NCI-H2171 treated with DMSO at 0.1 percent for 48 hours (cell line): Measurements from ENCODE around the gene UBE2L6.

Experiments
- DNase-seq: peaks from one replicate; lab custom pipeline; 2025; lab: John Stamatoyannopoulos, UW

UBE2L6 gene

DNA sequence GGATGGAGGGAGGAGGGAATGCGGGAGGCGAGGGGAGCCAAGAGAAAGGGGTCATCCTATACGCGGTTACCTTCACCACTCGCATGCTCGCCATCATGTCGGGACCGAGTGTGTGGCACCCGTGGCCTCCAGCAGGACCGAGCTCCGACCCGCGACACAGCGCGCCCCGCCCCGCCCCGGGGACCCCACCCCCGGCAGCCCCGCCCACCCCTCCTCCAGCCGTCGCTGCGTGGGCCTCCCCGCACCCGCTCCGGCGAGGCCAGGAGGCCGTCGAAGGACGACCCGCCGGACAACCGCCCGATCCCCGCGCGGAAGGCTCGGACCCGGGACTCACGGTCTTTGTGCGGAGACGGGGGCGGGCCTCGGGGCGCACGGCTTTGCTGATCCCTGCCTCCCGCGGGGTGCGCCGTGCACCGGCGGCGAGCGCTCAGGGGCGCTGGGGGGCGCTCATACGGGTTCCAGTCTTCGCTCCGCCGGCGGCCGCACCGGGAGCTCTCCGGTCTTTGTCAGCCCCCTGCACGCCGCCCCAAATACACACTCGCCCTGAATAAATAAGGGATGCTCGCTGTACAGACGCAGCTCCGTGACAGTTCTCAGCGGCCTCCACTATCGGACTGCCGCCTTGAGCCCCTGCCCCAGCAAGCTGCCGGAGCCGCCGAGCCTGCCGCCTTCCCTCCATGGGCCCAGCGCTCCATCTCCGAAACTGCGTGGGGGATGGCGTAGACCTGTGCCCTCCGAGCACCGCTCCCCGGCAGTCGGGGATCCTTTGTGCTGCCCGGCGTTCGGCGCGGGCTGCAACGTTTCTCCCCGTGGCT is at the start of gene UBE2L6:
UBE2L6 (minus strand) TSS at position 158 of the 815 bp plus-strand sequence; CDS start at position 97, 61 bp downstream.
- DNase-seq, result peak; percentile 82

DNA sequence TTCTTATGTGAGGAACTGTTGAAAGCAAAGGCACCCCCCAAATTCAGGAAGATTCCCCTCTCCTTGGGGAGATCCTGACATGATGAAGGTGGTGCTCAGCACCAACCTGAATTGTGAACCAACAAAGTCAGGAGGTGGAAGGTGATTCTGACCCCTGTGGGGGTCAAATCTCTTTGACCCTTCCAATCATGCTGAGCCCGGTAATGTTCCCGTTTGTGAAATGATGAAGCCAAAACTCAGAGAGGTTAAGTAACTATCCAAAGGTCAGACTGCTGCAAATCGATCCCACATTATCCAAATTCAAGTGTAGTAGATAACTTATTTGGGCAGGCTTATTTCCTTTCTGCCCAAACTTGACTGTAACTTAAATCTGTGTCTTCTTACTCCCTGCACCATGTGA is 49.1 kb upstream of the UBE2L6 start:
- no peak for DNase-seq

DNA sequence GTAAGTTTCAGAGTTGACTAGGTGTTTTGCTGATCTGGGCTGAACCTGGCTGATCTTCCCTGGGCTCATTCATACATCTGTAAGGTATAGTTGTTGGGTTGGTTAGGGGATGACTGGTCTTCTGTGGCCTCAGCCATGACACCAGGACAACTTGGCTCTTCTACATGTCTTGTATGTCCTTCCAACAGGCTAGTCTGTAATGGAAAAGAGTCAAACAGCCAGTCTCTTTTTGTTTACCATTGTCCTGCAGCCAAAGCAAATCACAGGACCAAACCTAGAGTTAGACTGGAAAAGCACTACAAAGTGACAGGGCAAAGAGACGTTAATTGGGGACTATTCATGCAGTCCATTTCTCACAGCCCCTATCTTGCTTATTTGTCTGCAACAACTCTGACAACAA is 47.8 kb upstream of the UBE2L6 start:
- DNase-seq, result no peak

DNA sequence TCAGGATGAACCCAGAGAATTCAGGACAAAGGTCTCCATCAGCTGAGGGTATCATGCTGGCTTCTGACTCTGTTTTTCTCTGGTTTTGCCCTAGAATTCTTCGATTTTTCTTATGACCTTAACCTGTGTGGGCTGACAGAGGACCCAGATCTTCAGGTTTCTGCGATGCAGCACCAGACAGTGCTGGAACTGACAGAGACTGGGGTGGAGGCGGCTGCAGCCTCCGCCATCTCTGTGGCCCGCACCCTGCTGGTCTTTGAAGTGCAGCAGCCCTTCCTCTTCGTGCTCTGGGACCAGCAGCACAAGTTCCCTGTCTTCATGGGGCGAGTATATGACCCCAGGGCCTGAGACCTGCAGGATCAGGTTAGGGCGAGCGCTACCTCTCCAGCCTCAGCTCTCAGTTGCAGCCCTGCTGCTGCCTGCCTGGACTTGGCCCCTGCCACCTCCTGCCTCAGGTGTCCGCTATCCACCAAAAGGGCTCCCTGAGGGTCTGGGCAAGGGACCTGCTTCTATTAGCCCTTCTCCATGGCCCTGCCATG is 46.8 kb upstream of the UBE2L6 start:
- DNase-seq, result no peak

DNA sequence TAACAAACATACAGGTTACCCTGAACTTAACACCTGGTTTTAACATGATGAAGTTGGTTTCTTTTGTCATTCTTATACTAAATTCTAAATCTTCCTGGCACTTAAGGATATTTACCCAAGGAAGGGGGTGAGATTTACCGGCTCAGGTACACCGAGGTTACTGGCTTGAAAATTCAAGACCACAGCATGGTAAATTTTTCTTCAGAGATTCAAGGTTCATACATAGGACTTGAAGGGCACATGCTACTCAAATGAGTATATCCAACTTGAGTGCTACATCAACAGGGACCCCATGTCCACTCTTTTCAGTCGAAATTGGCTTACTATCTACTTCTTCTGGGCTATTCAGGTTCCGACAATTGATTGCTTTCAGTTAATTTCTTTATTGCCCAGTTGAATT is 42.7 kb upstream of the UBE2L6 start:
- DNase-seq, result no peak

DNA sequence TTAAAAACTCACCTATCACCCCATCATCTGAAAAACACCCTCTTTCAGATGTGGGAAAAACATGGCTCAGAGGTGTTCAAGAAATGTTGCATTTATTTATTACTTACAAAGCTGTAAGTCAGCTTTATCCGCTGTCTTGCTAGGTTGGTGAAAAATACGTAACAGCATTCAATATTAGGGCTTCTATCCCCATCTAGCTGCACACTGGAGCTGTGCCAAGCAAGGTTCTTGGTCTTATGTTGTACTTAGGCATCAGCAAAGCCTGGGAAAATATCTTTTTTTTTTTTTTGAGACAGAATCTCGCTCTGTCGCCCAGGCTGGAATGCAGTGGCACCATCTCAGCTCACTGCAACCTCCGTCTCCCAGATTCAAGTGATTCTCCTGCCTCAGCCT is 37.6 kb upstream of the UBE2L6 start:
- no peak for DNase-seq

DNA sequence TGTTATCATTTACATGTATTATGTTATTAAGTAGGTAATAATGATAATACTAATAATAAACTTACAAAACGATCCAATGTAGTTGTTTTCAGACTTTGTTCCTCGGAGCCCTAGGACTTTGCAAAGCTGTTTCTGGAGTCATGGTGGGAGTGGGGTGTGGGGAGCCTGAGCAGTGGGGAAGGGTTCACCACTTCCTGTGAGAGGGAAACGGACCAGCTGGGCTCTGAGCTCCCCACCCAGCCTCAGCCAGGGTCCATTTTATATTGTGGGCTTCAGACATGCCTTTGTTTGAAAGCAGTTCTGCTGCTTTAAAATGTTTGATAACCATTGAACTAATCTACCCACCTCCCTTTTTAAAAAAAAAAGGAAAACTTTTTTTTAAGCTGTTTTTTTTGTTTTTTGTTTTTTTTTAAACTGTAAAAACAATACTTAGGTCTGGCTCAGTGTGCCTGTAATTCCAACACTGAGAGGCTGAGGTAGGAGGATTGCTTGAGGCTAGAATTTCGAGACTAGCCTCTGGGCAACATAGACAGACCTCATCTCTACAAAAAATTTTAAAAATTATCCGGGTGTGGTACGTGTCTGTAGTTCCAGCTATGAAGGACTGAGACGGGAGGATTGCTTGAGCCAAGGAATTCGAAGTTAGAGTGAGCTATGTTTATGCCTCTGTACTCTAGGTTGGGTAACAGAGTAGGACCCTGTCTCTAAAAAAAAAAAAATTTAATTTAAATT is 37.0 kb upstream of the UBE2L6 start:
- no peak for DNase-seq

DNA sequence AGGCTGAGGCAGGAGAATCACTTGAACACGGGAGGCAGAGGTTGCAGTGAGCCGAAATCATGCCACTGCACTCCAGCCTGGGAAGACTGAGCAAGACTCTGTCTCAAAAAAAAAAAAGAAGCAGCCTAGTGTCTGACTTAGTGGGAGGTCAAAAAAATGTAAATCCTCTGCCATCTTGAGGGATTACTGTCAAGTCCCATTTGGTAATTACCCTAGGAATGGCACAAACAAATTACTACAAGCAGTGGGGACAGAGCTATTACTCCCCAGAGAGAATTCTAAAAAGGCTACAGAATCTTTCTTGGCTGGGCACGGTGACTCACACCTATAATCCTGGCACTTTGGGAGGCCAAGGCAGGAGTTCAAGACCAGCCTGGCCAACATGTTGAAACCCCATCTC is 33.8 kb upstream of the UBE2L6 start:
- DNase-seq, result no peak

DNA sequence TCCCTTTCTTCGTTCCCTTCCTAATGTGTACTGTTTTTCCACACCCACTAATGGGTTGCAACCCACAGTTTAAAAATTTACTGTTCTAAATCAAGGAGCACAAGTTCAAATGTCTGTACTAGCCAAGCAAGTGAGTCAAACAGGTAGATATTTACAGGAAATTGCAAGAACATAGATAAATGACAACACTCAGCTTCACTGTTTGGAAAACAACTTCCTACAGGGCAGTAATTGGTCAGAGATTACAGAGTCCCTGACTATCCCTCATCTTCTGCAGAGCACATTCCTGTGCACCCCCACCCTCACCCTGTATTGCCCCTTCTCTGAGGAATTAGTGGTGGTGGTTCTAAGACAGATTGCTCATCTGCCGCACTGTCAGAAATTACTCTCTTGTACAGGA is 31.9 kb upstream of the UBE2L6 start:
- DNase-seq, result no peak

DNA sequence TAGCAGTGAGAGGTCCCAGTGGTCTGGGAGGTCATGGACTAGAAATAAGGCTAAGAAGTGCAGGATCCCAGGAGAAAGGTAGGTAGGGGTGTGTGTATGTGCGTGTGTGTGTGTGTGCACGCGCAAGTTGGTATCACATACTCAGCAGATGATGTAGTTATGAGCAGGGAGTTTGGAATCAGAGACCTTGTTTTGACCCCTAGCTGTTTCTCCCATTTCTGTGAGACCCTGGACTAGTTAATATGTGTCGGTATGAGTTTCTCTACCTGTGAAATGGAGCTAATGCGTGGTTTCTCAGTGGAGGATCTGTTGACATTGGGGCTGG is 31.3 kb upstream of the UBE2L6 start:
- DNase-seq, result no peak

DNA sequence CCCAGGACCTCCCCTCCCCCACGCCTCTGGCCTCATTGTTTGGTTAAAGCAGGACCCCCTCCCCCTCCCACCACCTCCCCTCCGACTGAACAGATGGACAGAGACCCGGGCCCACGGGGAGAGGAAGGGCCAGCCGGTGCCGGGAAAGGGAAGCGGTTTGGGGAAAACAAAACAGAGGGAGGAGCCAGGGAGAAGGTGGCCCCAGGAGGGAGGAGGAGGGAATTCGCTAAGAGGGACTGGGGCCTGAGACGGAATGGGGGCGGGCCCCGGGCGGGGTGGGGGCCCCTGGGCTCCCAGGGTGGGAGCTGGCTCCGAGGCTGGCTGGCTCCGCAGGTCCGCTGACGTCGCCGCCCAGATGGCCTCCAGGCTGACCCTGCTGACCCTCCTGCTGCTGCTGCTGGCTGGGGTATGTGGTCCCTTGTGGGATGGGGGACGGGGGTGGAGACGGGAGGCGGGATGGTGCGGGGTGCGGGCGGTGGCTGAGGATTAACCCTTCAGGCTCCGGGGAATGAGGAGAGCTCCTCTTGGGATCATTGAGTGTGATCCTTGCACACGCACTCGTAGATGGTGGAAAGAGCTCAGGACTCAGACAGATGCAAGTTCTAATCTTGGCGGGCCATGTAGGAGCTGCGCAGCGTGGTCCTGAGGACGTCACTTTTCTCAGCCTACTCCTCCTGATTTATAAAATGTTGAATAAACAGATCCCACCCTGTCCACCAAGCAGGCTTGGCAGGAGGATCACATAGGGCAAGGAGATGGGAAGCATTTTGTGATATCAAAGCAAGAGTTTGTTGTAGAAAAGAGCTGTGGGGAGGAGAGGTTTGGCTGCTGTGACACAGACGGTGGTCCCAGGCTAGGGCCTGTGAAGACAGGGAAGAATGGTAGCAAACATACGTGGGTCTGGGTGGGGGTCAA is 30.7 kb upstream of the UBE2L6 start:
- peak; percentile 79 for DNase-seq

DNA sequence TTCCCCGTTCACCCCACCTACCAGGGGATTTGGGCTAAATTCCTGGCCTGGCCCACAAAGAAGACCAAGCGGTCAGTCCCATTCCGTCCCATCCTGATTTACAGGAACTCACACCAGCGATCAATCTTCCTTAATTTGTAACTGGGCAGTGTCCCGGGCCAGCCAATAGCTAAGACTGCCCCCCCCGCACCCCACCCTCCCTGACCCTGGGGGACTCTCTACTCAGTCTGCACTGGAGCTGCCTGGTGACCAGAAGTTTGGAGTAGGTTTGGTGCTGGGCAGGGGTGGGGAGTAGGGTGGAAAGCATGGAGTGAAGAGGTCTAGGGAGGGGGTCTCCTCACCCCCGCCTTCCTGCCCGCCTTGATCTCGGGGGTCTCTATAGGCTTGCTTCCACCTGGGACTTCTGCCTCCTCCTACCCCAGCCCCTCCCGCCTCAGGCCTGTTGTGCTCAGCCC is 30.0 kb upstream of the UBE2L6 start, which contains the start of gene SERPING1:
SERPING1 (plus strand) TSS at position 225 of the 455 bp plus-strand sequence. CDS start 586 bp downstream, outside the sequence.
- no peak for DNase-seq

DNA sequence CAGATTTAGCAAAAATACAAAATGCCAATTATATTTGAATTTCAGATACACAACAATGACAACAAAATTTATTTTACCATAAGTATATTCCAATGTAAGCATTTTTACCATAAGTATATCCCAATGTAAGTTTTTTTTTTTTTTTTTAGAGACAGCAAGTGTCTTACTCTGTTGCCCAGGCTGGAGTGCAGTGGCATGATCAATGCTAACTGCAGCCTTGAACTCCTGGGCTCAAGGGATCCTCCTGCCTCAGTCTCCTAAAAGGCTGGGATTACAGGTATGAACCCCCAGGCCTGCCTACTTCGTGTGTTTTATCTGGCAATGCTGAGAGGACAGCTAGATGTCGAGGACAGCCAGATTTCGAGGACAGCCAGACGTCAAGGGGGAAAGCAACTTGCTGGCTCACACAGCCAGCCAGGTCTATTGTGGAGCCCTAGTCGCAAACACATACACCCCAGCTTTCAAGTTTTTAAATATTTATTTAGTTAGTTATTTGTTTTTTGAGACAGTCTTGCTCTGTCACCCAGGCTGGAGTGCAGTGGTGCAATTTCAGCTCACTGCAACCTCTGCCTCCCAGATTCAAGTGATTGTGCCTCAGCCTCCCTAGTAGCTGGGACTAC is 28.9 kb upstream of the UBE2L6 start:
- DNase-seq, result no peak

DNA sequence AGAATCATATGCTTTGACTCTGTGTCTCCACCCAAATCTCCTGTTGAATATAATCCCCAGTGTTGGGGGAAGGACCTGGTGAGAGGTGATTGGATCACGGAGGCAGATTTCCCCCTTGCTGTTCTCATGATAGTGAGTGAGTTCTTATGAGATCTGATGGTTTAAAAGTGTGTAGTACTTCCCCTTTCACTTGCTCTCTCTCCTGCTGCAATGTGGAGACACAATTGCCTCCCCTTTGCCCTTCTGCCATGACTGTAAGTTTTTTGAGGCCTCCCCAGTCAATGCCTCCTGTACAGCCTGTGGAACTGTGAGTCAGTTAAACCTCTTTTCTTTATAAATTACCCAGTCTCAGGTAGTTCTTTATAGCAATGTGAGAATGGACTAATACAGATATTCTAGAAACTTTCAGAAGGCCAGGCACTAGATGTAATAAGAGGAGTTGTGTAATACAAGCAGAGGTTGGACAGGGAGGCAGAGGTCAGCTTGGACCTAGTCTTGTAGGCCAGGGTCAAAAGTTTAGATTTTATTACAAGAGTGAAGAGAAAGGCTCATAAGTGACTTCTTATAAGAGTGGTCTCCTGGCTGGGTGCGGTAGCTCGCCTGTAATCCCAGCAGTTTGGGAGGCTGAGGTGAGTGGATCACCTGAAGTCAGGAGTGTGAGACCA is 20.7 kb upstream of the UBE2L6 start:
- no peak for DNase-seq

DNA sequence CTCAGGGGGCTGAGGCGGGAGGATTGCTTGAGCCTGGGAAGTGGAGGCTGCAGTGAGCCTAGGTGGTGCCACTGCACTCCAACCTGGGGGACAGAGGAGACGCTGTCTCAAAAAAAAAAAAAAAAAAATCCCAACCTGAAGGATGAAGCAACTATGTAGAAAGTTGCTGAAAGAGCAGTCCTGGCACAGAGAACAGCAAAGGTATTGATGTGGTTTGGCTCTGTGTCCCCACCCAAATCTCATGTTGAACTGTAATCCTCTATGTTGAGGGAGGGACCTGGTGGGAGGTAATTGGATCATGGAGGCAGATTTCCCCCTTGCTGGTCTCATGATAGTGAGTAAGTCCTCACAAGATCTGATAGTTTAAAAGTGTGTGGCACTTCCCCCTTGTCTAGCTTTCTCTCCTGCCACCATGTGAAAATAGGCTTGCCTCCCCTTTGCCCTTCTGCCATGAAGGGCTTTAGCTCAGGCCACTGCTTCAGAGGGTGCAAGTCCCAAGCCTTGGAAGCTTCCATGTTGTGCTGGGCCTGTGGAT is 19.3 kb upstream of the UBE2L6 start:
- no peak for DNase-seq

DNA sequence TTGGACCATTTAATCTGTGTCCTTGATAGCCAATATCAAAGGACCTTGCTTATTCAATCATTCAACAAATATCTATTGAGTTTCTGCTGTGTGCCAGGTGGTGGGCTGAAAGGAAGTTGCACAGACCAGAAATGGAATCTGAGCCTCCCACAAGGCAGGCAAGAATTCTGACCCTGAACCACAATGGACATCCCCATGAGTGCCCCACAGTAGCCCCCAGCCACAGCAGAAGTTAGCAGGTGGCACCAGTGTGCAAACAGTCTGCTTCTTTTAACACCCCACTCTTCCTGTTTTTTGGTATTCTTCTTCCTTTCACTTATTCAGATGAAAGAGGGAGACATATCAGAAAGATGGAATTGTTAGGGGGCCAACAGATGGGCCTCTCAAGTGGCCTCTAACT is 17.8 kb upstream of the UBE2L6 start:
- no peak for DNase-seq

DNA sequence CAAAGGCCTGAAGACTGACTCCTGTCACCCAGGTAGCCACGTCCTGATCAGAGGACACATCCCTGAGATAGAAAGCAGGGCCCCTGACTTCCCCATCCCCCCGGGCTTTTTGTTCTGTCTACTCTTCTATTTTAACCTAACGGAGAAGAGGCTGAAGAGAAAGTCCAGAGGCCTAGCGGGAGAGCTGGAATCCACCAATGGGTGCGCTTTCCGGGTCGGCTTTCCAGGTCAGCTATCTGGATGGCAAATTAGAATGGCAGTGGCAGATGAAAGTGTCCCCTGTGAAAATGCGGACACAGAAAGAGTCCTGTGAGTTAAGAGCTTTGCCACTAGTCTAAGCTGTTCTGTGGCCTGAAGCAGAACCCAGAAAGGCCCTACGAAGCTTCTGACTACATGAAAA is 16.9 kb upstream of the UBE2L6 start:
- DNase-seq, result no peak

DNA sequence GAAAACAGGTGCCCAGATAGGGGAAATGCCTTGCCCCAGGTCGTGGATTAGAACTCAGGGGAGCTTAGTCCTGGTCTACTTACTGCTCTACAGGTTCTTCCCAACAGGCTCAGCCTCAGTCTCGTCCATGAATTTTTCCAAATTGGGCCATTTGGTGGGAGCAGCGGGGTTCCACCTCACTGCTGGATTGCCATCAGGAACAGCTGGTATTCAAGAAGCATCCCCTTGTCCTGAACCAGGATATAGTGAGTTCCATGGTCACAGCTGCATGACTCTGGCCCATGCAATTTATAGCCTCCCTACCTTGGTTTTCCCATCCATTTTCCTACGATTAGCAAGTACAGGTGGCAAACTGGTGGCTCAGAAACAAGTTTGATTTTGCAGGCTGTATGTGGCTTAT is 6.6 kb upstream of the UBE2L6 start:
- DNase-seq, result no peak

DNA sequence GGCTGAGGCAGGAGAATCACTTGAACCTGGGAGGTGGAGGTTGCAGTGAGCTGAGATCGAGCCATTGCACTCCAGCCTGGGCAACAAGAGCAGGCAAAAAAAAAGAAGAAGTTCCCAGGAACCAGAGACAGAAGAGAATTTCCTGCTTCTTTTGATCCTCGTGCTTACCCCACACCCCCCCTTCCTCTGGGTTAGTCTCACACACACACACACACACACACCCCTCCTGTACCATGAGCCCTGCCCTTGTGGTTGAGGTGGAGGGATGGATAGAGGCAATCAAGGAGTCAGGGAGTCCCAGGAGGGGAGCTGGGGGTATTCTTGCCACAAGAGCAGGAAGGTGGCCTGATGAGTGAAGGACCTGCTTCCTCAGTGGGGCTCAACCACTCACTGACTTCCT is 4.1 kb upstream of the UBE2L6 start:
- DNase-seq, result no peak

DNA sequence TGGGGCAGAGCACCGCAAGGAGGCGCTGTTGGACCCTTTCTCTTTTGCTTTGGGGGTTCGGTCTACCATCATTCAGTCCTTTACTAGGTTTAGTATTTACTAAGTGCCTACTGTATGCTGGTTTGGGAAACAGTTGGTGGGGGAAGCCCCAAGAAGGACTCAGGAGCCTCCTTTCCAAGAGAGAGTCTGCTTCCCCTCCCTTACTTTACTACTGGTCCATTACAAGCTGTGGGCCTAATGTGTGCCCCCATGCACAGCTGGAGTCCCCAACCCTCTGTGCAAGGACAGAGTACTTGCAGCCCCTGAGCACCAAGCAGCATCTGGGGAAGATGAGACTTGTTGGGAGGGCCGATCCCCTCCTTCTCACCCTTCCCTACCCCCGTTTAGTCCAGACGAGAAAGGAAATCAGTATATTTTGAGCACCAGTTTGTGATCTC is 876 bp upstream of the UBE2L6 start:
- no peak for DNase-seq
